B cell (primary cell): ENCODE results near the gene SLC25A39. TPM values are rescaled to one million over a fixed set of nuclear protein-coding genes. Genes with fewer than 3 reads are reported as not detected.

ENCODE experiments used
- ATAC-seq: fragments of 200-7000 bp; cut with Tn5 transposase; one replicate; pipeline ENCODE4 v1.10.0; 2021; ENCODE audit warnings: low read depth, mild to moderate bottlenecking, moderate number of reproducible peaks, moderate library complexity
- CTCF ChIA-PET: fragments of 350-600 bp; sonication (Branson Sonifier 250); formaldehyde crosslinking; loops from one replicate; lab custom pipeline; 2021; ENCODE audit warnings: antibody characterized with exemption, inconsistent platforms; lab: Charles Lee
- POLR2A ChIA-PET: fragments of 350-600 bp; sonication (Branson Sonifier 250); formaldehyde crosslinking; loops from one replicate; lab custom pipeline; 2021; ENCODE audit warnings: antibody characterized with exemption; lab: Charles Lee
- DNase-seq: peaks from one replicate; pipeline ENCODE4 v3.0.0; 2013
- H2AFZ ChIP-seq: 2 replicates; pipeline ENCODE4 v1.6.1; 2012; ENCODE audit warnings: mild to moderate bottlenecking, low read depth, low read length; ENCODE audit not compliant: insufficient read depth, poor library complexity, severe bottlenecking
- H3K27ac ChIP-seq, 2 donors: 1 replicate in 1 of 2; 2 replicates in 1 of 2; pipeline ENCODE4 v1.5.1; 2012 to 2013; ENCODE audit warnings: low read length in 2 of 2, mild to moderate bottlenecking in 2 of 2, moderate library complexity in 1 of 2
- H3K27me3 ChIP-seq, 4 experiments: fragments of 200-600 bp in 1 of 4; sonication (generic) in 1 of 4; replicated peaks in 1 of 4; 1 replicate in 2 of 4; 2 replicates in 2 of 4; pipeline versions ENCODE4 v1.6.1 to v1.7.0; 2013 to 2016; ENCODE audit warnings: low read length in 3 of 4, mild to moderate bottlenecking in 2 of 4, mixed read lengths in 1 of 4, moderate library complexity in 1 of 4; ENCODE audit not compliant: insufficient read depth in 4 of 4, control insufficient read depth in 3 of 4; ENCODE audit errors: control extremely low read depth in 1 of 4
- H3K36me3 ChIP-seq, 2 experiments: replicated peaks in 1 of 2; 1 replicate in 1 of 2; 2 replicates in 1 of 2; pipeline versions ENCODE4 v1.6.1 to v1.7.1; 2013; ENCODE audit warnings: low read length in 1 of 2; ENCODE audit not compliant: insufficient read depth in 2 of 2, control insufficient read depth in 1 of 2; ENCODE audit errors: control extremely low read depth in 1 of 2, extremely low read depth in 1 of 2
- H3K4me1 ChIP-seq, 2 donors: fragments of 200-600 bp in 1 of 2; sonication (generic) in 1 of 2; 1 replicate in 1 of 2; 2 replicates in 1 of 2; pipeline versions ENCODE4 v1.5.1 to v1.6.1; 2013 to 2017; ENCODE audit warnings: low read length in 2 of 2; ENCODE audit not compliant: control insufficient read depth in 2 of 2, insufficient read depth in 2 of 2
- H3K4me2 ChIP-seq: replicated peaks from 2 replicates; pipeline ENCODE3; 2012; ENCODE audit warnings: mild to moderate bottlenecking, low read depth, low read length; ENCODE audit not compliant: poor library complexity, severe bottlenecking
- H3K4me3 ChIP-seq, 5 experiments: fragments of 200-600 bp in 1 of 5; sonication (generic) in 1 of 5; 1 replicate in 3 of 5; 2 replicates in 2 of 5; pipeline versions ENCODE4 v1.5.1 to v1.7.0; 2011 to 2016; ENCODE audit warnings: low read length in 4 of 5, mild to moderate bottlenecking in 4 of 5, low read depth in 2 of 5, control low read depth in 1 of 5, moderate library complexity in 1 of 5; ENCODE audit not compliant: insufficient read depth in 1 of 5; ENCODE audit errors: control extremely low read depth in 1 of 5, extremely low read depth in 1 of 5
- H3K79me2 ChIP-seq: fragments of 200-600 bp; sonication (generic); one replicate; pipeline ENCODE4 v1.6.0; 2016; ENCODE audit warnings: low read length; ENCODE audit not compliant: control insufficient read depth, insufficient read depth
- H3K9ac ChIP-seq: fragments of 200-600 bp; sonication (generic); 2 replicates; pipeline ENCODE4 v1.6.1; 2017; ENCODE audit warnings: mild to moderate bottlenecking, low read length, moderate library complexity
- H3K9me3 ChIP-seq, 3 donors: one replicate each; pipeline versions ENCODE4 v1.6.1 to v1.7.1; 2013; ENCODE audit warnings: low read length in 2 of 3; ENCODE audit not compliant: control insufficient read depth in 2 of 3, insufficient read depth in 1 of 3; ENCODE audit errors: control extremely low read depth in 1 of 3
- H4K20me1 ChIP-seq: 2 replicates; pipeline ENCODE4 v1.6.0; 2012; ENCODE audit warnings: mild to moderate bottlenecking, low read length; ENCODE audit not compliant: insufficient read depth, control insufficient read depth, poor library complexity, severe bottlenecking
- H3K27ac Mint-ChIP-seq: one replicate; pipeline ENCODE4 v1.8.0; 2021; ENCODE audit warnings: mixed read lengths
- H3K27me3 Mint-ChIP-seq: one replicate; pipeline ENCODE4 v1.8.0; 2021; ENCODE audit warnings: mixed read lengths
- H3K4me1 Mint-ChIP-seq: one replicate; pipeline ENCODE4 v1.8.0; 2021; ENCODE audit warnings: mixed read lengths
- H3K4me3 Mint-ChIP-seq: one replicate; pipeline ENCODE4 v1.8.0; 2021; ENCODE audit warnings: mixed read lengths
- H3K9me3 Mint-ChIP-seq: one replicate; pipeline ENCODE4 v1.8.0; 2022; ENCODE audit warnings: mixed read lengths; ENCODE audit not compliant: insufficient read depth
- EZH2 ChIP-seq: IDR thresholded peaks from 2 replicates; pipeline ENCODE4 v1.6.1; 2012; ENCODE audit warnings: borderline replicate concordance, low read depth, mild to moderate bottlenecking, moderate library complexity, low read length; ENCODE audit not compliant: insufficient read depth, poor library complexity, severe bottlenecking
- WGBS: methylation state at CpG from one replicate; pipeline ENCODE4 v1.1.5; 2013; ENCODE audit warnings: missing lambda C conversion rate; ENCODE audit not compliant: insufficient coverage; 5-methylcytosine and 5-hydroxymethylcytosine counted together
- intact Hi-C: fragments of 100-400 bp; cut with micrococcal nuclease; formaldehyde crosslinking; loops from one replicate; pipeline ENCODE4 v1.10.0; 2022
- polyA plus RNA-seq: library from polyadenylated mRNA; depleted of rRNA; stranded (reverse); fragments of >200 nt; gene quantifications from 2 replicates; pipeline ENCODE4 v1.2.3, GENCODE V29; 2012
- total RNA-seq, 2 donors: library from RNA; stranded (reverse); fragments of 120-200 nt in 1 of 2; gene quantifications; 1 replicate in 1 of 2; 2 replicates in 1 of 2; pipeline versions ENCODE4 v1.2.3 to v1.2.4, GENCODE V29; 2013 to 2022
- TF ChIP-seq, protein P1 (sequence below): fragments of 200-600 bp; IDR thresholded peaks from one replicate; pipeline ENCODE4 v1.8.0; 2022; ENCODE audit warnings: antibody characterized with exemption, mild to moderate bottlenecking

The SLC25A39 gene
- total and polyA plus RNA-seq, 2 donors (not counting 1 experiment from before 2014, with no cell fraction given), result 88.4 to 160 TPM

- ATAC-seq (peak; percentile 59), DNase-seq (peak; percentile 55)
- CTCF ChIA-PET, result interaction anchor here (0.6 to 7.3 kb wide), 3 partner anchors 100 to 174 kb away, joined by 3 to 38 read pairs (median 3); no protein-coding TSS in a partner anchor
- peak overlapping the region in 4 of 5 experiments; percentile 28 to 62 (median 50) for H3K4me3 ChIP-seq
- intact Hi-C loops, result no loop called here
- Mint-ChIP-seq H3K4me3 (peak overlapping the region; percentile 80), H3K9me3 (peaks cover 5% of the 10 kb centered on the region), H3K4me1 (peaks cover 18% of the 10 kb centered on the region), H3K27me3 (peaks cover 37% of the 10 kb centered on the region), H3K27ac (peak overlapping the region; percentile 34)
- no peaks in the 10 kb centered on the region for H3K79me2 ChIP-seq
- WGBS, result 1% methylated on average over 81 of the region's 81 CpGs
- POLR2A ChIA-PET, result interaction anchor here (0.6 to 1.6 kb wide), 5 partner anchors 31 to 128 kb away, joined by 3 to 8 read pairs (median 3); partner anchors contain the start of genes GRN and TMUB2
- peaks cover 19 to 25% of the 10 kb centered on the region in 2 donors for H3K4me1 ChIP-seq
- no peak for TF ChIP-seq EZH2
- TF ChIP-seq, protein P1, sequence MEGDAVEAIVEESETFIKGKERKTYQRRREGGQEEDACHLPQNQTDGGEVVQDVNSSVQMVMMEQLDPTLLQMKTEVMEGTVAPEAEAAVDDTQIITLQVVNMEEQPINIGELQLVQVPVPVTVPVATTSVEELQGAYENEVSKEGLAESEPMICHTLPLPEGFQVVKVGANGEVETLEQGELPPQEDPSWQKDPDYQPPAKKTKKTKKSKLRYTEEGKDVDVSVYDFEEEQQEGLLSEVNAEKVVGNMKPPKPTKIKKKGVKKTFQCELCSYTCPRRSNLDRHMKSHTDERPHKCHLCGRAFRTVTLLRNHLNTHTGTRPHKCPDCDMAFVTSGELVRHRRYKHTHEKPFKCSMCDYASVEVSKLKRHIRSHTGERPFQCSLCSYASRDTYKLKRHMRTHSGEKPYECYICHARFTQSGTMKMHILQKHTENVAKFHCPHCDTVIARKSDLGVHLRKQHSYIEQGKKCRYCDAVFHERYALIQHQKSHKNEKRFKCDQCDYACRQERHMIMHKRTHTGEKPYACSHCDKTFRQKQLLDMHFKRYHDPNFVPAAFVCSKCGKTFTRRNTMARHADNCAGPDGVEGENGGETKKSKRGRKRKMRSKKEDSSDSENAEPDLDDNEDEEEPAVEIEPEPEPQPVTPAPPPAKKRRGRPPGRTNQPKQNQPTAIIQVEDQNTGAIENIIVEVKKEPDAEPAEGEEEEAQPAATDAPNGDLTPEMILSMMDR, result no peak
- H3K9me3 ChIP-seq, result peaks cover 0 to 18% (median 0%) of the 10 kb centered on the region in 3 donors
- no peaks in the 10 kb centered on the region for H4K20me1 ChIP-seq
- H3K36me3 ChIP-seq, result peaks cover 0 to 8% of the 10 kb centered on the region in 2 experiments
- peaks cover 0 to 46% (median 22%) of the 10 kb centered on the region in 4 experiments for H3K27me3 ChIP-seq
- H3K9ac ChIP-seq, result peak overlapping the region; percentile 50
- peak overlapping the region; percentile 78 for H3K4me2 ChIP-seq
- H2AFZ ChIP-seq, result peak overlapping the region; percentile 65
- H3K27ac ChIP-seq, result no peak overlapping the region
Measured at GRCh38 chr17:44314869-44315661, 9.6 kb downstream of the SLC25A39 start.
